Stimulated activated CD8-positive, alpha-beta memory T cell treated with anti-CD3 and anti-CD28 coated beads, Interleukin-4, amount 100 ng/mL, for 4 hours (primary cell): ENCODE data around the gene MAN2A2.
"Not testable (repeated sequence)": the region's sequence is repeated elsewhere in the genome, so short reads cannot be mapped to it uniquely, and the experiment has no call there.

Experiments
- DNase-seq, 2 donors: peaks; one replicate each; pipeline ENCODE4 v3.0.0-alpha.2; 2020; ENCODE audit warnings: low read depth in 2 of 2, low spot score in 1 of 2

MAN2A2 gene

DNA sequence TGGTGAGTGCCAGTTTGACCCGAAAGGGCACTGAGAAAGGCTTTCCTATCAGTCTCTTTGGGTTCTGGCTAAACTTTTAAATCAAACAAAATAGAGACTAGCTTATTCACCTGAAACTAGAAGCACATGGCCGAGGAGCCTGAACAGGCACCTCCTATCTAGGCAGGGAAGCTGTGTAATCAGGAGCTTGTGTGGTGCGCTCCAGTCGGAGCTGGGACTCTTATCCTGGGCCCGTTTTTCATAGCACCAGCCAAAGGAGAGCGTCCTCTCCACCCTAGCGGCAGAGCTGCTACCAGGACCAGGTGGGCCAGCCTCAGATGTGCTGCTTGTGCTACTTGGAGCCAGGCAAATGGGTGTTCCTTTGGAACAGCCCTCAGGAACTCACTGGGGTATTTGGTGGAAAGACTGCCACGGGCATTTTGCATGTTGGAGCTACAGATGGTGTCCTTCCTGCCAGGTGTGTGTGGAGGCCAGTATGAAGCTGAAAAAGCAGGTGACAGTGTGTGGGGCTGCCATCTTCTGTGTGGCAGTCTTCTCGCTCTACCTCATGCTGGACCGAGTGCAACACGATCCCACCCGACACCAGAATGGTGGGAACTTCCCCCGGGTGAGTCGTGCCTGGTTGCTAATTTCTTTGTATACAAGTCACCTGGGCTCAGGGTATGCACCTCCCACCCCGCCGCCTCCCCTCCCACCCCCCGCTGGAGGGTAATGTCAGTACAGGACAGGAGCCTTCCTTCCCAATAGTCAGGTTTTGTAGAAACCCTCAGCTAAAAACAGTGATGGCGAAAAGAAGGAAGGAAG, 833 bp downstream of the MAN2A2 start:
- no peak for DNase-seq

DNA sequence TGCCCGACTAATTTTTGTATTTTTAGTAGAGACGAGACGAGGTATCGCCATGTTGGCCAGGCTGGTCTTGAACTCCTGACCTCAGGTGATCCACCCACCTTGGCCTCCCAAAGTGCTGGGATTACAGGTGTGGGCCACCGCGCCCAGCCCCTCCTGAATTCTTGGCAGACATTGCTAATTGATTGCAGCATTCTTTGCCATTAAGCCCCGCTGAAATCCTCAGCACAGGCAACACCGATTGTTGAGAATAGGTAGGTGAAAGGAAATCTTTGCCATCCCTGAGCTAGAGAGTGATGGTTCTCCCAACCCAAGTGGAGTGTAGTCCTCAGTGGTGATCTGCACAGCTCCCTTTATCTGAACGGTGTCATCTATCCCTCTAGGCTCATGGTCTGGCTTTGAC, 1.6 kb downstream of the MAN2A2 start:
- no peak for DNase-seq

DNA sequence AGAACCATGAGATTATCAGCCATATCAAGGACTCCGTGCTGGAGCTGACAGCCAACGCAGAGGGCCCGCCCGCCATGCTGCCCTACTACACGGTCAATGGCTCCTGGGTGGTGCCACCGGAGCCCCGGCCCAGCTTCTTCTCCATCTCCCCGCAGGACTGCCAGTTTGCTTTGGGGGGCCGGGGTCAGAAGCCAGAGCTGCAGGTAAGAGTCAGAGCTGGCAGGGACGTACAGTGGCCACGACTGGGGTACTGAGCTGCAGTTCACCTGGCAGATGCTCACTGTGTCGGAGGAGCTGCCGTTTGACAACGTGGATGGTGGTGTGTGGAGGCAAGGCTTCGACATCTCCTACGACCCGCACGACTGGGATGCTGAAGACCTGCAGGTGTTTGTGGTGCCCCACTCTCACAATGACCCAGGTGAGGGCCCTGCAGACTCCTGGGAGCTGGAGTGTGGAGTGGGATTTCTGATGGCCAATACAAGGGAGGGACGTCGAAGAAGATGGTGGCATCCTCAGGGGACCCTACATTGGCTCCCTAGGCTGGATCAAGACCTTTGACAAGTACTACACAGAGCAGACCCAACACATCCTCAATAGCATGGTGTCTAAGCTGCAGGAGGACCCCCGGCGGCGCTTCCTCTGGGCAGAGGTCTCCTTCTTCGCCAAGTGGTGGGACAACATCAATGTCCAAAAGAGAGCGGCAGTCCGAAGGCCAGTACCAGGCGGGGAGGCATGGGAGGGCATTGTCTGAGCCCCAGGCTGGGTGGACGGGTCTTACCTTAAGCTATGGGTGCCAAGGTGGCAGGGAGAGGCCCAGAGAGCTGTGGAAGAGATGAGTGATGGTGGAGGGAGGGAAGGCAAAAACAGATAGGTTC, 2.4 kb downstream of the MAN2A2 start:
- DNase-seq: no peak

DNA sequence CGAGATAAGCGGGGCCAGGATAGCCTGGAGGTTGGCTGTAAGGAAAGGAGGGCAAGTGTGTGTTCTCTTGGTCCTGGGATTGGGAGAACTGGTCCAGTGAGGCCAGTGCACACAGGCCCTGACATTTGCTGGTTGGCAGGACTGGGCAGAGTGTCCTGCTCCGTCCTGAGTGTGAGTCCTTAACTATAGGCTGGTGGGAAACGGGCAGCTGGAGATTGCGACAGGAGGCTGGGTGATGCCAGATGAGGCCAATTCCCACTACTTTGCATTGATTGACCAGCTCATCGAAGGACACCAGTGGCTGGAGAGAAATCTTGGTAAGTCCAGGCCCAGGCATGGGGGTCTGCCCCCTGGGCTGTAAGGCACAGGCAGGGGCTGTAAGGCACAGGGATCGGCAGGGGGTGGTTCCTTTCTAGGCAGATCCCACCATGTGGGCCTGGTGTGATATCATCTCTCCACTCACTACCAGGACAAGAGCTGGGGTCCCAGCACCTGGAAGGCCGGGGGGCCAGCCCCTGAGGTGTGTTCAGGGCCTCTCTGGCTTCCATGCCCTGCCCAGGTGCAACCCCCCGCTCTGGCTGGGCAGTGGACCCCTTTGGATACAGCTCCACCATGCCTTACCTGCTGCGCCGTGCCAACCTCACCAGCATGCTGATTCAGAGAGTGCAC, 3.2 kb downstream of the MAN2A2 start:
- DNase-seq: no peak

DNA sequence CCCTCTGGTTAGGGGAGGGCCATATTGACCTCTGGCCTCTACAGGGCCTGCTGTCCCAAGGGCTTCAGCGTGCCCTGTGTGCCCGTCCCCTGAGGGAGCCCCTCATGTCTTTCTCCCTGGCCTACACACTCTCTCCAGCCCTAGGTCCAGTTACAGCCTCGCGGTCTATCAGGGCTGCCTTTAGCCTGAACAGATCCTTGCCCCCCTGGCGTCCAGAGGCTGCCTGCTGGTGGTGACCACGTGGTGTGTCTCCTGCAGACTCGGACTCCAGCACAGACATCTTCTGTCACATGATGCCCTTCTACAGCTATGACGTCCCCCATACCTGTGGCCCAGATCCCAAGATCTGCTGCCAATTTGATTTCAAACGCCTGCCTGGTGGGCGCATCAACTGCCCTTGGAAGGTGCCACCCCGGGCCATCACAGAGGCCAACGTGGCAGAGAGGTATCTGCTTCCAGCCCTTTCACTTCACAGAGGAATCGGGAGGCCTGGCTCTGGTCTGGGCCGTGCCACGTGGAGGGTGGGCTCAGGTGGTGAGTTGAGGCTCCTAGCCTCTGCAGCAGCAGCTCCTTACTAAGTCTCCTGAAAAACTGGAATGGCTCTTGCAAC, 4.1 kb downstream of the MAN2A2 start:
- no peak for DNase-seq

DNA sequence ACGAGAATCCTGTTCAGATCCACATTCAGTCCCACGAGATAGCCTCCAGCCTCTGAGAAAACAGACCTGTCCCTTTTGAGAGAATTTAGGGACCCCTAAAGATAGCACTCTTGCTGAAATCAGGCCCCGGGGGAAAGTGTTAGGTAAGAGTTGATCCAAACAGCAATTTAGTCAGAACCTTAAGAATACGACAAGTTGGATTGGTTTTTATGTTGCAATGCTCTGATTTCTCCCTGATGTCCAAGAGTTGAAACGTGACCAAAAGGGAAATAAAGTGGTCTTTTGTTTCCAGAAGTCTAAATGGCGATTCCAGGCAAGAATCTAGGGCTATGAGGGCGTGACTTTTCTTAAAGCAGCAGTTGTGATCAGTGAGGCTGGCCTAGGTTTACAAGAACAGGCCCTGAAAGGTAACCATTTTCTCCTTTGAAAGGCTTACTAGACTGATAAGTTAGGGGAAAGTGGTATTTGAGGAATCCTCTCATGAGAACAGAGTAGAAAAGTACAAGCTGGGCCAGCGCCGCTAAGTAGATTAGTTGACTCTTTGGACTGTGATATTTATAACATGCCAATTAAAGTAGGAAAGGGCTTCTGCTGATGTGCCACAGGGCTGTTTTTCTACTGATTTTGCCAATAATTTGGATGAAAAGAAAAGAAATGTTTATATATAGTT, 4.9 kb downstream of the MAN2A2 start:
- no peak for DNase-seq

DNA sequence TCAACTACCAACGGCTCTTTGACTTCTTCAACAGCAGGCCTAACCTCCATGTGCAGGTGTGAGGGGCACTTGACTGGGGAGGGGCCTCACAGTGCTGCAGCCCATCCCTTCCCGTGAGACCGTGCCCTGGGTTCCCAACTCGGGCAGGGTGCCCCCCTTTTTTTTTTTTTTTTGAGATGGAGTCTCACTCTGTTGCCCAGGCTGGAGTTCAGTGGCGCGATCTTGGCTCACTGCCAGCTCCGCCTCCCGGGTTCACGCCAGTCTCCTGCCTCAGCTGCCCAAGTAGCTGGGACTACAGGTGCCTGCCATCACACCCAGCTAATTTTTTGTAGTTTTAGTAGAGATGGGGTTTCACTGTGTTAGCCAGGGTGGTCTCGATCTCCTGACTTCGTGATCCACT, 6.3 kb downstream of the MAN2A2 start:
- not testable (repeated sequence) for DNase-seq

DNA sequence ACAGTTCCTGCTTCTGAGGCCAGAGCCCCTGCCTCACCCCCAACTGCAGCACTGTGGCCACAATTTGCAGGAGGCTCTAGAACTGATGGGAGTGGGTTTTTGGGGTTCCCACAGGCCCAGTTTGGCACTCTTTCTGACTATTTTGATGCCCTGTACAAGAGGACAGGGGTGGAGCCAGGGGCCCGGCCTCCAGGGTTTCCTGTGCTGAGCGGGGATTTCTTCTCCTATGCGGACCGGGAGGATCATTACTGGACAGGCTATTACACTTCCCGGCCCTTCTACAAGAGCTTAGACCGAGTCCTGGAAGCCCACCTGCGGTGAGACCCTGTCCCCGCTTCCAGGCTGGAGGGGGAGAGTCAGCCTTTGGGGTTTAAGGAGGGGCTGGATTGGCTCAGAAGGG, 6.9 kb downstream of the MAN2A2 start:
- DNase-seq: no peak

DNA sequence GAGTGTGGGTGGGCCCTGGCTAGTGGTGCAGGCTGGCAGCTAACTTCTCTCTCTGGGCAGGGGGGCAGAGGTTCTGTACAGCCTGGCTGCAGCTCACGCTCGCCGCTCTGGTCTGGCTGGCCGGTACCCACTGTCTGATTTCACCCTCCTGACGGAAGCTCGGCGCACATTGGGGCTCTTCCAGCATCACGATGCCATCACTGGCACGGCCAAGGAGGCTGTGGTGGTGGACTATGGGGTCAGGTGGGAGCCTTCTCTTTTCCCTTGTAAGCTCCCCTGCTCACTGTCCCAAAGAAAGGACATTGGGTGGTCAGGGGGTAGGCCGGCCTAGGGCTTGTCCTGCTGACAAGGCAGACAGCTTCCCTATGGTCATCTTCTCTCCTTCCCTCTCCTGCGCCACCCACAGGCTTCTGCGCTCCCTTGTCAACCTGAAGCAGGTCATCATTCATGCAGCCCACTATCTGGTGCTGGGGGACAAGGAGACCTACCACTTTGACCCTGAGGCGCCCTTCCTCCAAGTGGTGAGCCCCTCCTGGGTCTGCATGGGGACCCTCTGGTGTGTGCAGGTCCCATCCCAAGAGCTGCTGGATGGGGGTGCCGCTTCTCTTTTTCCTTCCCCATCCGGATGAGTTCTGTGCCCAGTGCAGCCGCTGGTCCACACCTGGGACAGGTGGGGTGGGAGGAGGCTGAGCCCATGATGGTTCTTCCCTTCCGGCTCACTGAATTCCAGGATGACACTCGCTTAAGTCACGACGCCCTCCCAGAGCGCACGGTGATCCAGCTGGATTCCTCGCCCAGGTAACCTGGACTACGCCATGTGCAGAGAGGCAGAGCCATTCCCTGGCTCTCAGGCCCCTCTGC, 7.6 kb downstream of the MAN2A2 start:
- no peak for DNase-seq

DNA sequence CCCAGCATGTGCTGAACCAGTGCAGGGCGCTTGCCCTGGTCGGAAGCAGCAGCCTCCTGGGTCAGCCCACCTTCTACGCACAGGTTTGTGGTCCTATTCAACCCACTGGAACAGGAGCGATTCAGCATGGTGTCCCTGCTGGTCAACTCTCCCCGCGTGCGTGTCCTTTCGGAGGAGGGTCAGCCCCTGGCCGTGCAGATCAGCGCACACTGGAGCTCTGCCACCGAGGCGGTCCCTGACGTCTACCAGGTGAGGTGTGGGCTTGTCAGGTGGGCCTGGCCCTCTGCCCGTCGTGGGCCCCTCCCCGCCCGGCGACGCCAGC, 8.2 kb downstream of the MAN2A2 start:
- no peak for DNase-seq

DNA sequence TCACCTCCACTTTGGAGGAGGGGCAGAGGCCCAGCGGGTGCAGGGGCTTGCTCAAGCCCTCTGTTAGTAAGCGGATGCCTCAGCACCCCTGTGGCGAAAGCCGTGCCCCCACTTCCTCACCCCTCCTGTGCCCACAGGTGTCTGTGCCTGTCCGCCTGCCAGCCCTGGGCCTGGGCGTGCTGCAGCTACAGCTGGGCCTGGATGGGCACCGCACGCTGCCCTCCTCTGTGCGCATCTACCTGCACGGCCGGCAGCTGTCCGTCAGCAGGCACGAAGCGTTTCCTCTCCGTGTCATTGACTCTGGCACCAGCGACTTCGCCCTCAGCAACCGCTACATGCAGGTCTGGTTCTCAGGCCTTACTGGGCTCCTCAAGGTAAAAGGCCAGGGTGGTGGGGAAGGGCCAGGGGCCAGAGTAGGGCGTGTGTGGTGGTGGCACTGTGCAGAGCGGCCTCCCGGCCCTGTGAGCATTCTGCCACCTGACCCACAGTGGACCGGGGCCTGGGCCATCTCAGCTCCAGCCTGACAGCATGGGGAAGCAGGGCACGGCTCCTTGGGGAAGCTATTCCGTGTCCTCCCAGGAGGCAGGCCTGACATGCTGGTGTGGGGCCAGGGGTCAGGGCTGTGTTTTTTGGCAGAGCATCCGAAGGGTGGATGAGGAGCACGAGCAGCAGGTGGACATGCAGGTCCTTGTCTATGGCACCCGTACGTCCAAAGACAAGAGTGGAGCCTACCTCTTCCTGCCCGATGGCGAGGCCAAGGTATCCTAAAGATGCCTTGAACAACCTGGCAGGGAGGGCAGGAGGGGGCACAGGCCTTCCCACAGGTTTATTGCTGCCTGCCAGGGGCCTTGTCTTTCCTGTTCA, 9.0 kb downstream of the MAN2A2 start:
- DNase-seq: no peak

DNA sequence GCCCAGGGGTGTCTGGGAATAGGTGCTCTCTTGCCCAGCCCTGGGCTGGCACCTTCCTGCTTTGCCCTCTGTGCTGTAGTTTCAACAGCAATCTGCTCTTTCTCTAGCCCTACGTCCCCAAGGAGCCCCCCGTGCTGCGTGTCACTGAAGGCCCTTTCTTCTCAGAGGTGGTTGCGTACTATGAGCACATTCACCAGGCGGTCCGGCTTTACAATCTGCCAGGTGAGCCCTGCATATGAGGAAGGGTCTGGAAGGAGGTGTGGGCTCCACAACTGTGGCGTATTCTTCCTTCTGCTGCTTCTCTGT, 9.6 kb downstream of the MAN2A2 start:
- no peak for DNase-seq

DNA sequence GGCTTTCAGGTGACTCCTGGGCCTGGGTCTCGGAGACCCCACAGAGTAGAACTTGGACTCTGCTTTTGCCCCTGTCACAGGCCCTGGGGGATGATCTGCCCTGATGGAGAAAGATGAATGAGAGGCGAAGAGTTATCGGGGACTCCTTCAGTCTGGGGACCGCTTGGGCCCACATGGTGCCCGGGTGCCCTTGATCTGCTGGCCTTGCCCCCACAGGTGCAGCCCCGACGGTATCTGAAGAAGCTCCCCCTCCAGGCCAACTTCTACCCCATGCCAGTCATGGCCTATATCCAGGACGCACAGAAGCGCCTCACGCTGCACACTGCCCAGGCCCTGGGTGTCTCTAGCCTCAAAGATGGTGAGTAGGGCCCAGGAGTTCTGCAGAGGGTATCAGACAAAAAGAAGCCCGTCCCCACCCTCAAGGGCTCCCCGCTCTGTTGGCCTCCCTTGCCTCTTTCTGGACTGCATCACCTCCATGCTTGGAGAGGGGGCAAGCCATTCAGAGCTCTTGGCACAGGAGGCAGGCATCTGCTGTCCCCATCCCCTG, 10.4 kb downstream of the MAN2A2 start:
- DNase-seq: no peak

DNA sequence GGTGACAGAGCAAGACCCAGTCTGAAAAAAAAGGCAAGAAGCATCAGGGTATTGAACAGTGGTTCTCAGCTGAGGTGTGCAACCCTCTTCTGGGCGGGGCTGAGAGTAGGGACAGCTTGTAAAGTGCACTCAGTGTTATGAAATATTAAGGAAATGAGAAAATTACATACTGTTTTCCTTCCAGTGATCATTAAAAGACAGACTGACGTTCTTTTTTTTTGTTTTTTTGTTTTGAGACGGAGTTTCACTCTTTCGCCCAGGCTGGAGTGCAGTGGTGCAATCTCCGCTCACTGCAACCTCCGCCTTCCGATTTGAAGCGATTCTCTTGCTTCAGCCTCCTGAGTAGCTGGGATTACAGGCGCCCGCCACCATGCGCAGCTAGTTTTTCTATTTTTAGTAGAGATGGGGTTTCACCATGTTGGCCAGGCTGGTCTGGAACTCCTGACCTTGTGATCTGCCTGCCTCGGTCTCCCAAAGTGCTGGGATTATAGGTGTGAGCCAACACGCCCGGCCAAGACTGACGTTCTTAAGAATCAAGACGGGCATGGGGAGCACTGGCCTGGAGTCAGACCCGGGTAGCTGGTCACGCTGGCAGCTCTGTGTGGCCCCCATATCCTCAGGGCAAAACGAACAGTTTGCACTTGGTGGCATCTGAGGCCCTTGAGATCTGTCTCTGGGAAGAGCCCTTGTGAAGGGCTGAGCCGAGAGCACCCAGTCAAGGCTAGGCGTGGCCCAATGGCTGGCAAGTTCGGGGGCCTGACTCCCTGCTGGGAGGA, 11.4 kb downstream of the MAN2A2 start:
- no peak for DNase-seq

DNA sequence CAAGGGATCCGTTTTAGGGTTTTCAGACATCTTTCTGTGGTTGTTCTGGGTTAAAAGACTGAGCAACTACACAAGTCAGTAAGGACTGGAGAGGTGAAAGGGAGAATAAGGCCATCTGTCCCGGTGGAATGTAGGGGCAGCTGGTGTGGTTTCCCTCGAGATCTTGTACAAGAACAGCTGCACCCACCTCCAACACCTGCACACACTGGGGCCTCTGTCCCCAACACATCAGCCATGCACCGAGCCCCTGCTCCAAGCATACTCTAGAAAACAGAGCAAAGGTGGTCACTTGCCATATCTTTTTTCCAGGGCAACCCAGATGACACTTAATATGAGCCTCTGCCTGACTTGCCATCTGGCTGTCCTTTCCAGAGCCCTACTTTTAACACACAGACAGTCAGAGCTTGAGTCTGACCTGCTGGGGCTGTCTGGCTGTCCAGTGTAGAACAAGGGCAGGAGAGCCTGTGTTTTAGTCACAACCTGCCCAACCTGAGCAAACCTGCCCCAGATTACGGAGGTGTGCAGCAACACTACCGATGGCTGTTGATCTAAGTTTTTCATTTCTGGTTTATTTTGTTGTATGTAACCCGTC, 12.2 kb downstream of the MAN2A2 start:
- no peak for DNase-seq

DNA sequence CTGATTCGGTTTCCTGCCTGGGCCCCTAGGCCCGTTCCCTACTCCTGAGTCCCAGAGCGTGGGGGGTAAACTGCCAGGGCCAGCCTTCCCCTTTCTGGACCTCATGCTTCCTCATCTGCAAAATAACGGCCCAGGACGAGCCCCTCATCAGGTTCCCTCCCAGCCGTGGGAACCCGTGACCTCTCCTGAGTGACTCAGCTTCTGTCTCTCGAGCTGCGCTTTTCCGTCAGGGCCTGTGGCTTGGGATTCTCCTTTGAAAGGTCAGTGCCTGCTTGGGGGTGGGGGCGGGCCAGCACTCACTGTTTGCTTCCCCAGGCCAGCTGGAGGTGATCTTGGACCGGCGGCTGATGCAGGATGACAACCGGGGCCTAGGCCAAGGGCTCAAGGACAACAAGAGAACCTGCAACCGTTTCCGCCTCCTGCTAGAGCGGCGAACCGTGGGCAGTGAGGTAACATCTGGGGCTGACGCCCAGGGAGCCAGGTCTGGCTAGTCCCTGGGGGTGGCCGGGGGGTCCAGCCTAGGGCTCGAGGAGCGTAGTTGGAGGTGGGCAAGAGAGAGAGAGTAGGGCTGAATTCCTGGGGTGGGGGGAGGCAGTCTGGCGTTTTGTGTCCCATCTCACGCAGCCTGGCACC, 12.8 kb downstream of the MAN2A2 start:
- DNase-seq: no peak

DNA sequence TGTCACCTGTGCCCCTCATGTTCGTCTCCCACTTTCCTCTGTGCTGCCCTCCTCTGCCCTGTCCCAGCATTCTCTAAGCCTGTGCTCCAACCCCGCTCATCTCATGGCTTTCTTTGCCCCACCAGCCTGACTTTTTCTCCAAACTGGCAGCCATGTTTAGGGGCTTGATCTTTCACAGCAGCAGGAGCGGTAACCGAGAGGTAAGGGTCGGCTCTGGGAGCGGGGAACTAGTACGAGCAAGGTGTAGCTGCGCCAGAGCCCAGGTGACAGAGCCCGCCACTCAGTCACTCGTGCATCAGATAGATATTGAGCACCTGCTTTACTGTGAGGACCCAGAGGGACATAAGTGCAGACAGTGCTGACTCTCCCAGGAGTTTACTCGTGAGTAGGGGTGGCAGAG, 13.4 kb downstream of the MAN2A2 start:
- DNase-seq: no peak
